Measurements from ENCODE around the gene INSL6. TPM values are rescaled to one million over a fixed set of nuclear protein-coding genes. Genes with fewer than 3 reads are reported as not detected.

The INSL6 gene
- total RNA-seq, 1 donor from 2014 or later = not detected

- H3K4me3 ChIP-seq (ENCODE audit: low read depth, low read length) = no peak overlapping the region
- DNase-seq (ENCODE audit: low read depth) = no peak
- TF ChIP-seq CTCF (conservative IDR thresholded peaks at IDR 0.05; ENCODE audit: low read depth, low read length) = no peak
These were observed 45.3 kb downstream of the INSL6 start for GRCh38 chr9:5140151-5140550.

GRCh38 chr9:5122516-5122915 lies 62.9 kb downstream of the INSL6 start:
- H3K4me3 ChIP-seq (ENCODE audit: low read depth, low read length) = no peak overlapping the region
- no peak for TF ChIP-seq CTCF (conservative IDR thresholded peaks at IDR 0.05; ENCODE audit: low read depth, low read length)
- no peak for DNase-seq (ENCODE audit: low read depth)

- H3K4me3 ChIP-seq (ENCODE audit: low read depth, low read length) = no peak overlapping the region
- DNase-seq (ENCODE audit: low read depth) = peak; percentile 33
- TF ChIP-seq CTCF (conservative IDR thresholded peaks at IDR 0.05; ENCODE audit: low read depth, low read length) = no peak
These were observed 63.3 kb downstream of the INSL6 start for GRCh38 chr9:5122116-5122515.

- no peak for DNase-seq (ENCODE audit: low read depth)
- no peak overlapping the region for H3K4me3 ChIP-seq (ENCODE audit: low read depth, low read length)
- no peak for TF ChIP-seq CTCF (conservative IDR thresholded peaks at IDR 0.05; ENCODE audit: low read depth, low read length)
These were observed 71.3 kb downstream of the INSL6 start for GRCh38 chr9:5113994-5114748.

Other genes starting within 250 kb of the INSL6 start
- gene JAK2, start 200.4 kb downstream of the INSL6 start, total RNA-seq = 3.0 and 7.1 TPM in 2 replicates
- not detected in 2 replicates for gene INSL4, start 45.8 kb upstream of the INSL6 start, total RNA-seq
- gene RLN2, start 119.1 kb upstream of the INSL6 start, total RNA-seq = 0.63 and 6.0 TPM in 2 replicates
- 0.69 and 1.3 TPM in 2 replicates for gene RLN1, start 154.2 kb upstream of the INSL6 start, total RNA-seq

Data from epithelial cell of proximal tubule (primary cell).